NCI-H748 treated with DMSO at 0.1 percent for 48 hours (cell line): ENCODE measurements around the gene SIM2.

Experiments used
- DNase-seq: peaks from one replicate; lab custom pipeline; 2025; lab: John Stamatoyannopoulos, UW

SIM2 gene

GRCh38 chr21:36735201-36735515 is 36.2 kb downstream of the SIM2 start:
- no peak for DNase-seq

GRCh38 chr21:36735724-36736320 is 36.9 kb downstream of the SIM2 start:
- DNase-seq, result no peak

DNA sequence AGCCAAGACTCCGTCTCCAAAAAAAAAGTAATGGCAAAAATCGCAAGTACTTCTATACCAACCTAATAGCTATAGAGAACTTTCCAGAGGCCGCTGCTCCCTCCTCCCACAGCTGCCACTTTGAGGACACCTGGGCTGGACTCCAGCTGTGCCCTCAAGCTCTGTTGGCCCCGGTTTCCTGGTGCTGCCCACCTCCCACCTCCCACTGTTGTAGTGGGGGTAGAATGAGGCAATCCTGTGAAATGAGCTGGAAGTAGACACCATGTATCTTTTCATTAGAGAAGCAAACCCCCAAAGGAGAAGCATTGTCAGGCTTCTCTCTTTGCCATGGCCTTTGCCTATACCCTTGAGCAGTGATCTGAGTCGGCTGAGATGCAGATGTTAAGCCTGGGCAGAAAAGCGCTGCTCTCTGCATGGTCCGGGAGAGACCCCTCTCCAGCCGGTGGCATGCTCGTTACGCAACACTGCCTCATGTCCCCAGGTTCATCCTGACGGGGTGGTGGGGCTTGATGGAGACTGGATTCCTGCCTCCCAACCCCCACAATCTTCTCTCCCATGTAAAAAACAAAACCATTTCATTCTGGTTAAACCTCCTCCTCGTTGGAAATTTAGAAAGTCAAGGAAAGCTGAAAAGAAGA is 39.7 kb downstream of the SIM2 start:
- no peak for DNase-seq

DNA sequence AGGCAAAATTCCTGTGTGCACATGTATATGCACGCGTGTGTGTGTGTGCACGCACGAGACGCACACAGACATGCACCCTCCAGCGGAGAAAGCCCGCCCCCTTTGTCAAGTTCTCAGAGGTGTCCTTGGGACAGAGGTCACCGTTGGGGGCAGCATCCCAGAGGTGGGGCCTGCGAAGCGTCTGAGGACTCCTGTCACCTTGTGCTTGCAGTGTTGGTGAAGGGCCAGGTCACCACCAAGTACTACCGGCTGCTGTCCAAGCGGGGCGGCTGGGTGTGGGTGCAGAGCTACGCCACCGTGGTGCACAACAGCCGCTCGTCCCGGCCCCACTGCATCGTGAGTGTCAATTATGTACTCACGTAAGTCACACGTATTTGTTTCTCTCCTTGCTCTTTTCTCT is 42.6 kb downstream of the SIM2 start:
- no peak for DNase-seq

DNA sequence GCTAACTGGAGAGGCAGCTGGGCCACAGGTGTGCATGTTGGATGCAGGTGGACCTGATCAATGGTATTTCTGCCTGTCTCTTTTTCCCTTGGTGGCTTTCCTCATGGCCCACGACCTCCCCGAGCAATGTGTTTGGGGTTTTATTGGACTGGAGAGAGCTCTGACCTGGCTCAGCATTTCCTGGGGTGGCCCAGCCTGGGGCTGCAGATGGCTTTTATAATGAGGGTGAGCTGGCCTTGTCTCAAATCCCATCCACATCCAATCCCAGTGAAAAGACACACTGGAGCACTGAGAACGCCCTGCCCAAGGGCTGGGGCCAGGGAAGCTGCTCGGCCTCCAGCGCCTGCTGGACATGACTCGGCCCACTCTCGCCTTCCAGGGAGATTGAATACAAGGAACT is 44.1 kb downstream of the SIM2 start:
- DNase-seq, result no peak

GRCh38 chr21:36743446-36743845 is 44.5 kb downstream of the SIM2 start:
- no peak for DNase-seq

GRCh38 chr21:36744190-36744559 is 45.3 kb downstream of the SIM2 start:
- DNase-seq, result no peak

- no peak for DNase-seq
Measured at GRCh38 chr21:36744560-36745231, 45.8 kb downstream of the SIM2 start.

DNA sequence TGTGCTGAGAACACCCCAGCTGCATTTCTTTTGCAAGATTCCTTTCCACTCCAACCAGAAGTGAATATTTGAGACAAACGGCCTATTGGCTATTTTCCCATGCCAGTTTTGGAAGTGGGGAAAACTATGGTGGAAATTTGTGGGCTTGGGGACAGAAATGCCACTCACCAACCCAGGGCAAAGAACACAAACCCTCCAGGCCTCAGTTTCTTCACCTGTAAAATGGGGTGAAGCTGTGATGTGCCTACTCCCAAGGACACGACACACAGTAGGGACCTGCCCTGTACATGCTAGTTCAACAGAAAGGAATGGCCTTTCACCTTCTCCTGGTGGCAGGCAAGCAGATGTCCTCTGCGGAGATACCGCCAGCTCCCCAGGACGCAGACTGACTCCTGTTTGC is 46.5 kb downstream of the SIM2 start:
- no peak for DNase-seq

- no peak for DNase-seq
Measured at GRCh38 chr21:36747041-36747814, 48.3 kb downstream of the SIM2 start.

- DNase-seq, result peak; percentile 29
Measured at GRCh38 chr21:36747815-36748383, 49.0 kb downstream of the SIM2 start.

GRCh38 chr21:36749935-36750575 is 51.1 kb downstream of the SIM2 start:
- DNase-seq, result no peak

DNA sequence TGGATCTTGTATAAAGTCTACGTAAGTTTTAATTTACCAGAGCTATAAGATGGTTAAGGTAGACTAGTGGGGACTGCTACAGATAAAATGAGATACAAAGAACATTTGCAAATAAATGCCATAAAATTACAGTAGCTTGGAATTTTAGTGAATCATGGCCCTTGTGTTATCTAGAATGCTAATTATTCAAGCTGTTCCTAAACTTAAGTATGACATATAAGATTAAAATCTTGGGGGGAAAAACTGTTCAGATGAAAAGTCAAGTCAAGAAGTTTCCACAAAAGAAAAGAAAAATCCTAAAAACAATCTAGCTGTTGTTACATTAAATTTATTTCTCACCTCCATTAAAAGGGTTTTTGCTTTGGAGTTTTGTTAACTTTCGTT is 51.7 kb downstream of the SIM2 start:
- no peak for DNase-seq

DNA sequence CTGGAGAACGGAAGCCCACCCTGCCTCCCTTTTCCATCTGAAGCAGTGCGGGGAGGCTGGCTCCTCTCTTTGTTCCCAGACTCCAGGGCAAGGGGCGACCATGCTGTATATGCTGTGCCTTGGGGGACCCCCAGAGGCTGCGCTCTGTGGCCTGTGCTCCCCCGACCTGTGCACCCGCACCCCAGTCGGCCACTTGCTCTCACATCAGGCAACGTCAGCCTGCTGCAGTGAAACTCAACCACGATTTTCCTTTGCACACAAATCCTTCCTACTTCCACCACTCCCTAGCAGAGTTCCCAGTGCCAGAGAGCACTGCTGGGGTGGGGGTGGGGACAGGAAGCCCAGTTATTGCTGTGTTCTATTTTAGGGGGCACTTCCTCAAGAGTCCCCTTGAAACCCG is 52.5 kb downstream of the SIM2 start:
- no peak for DNase-seq

GRCh38 chr21:36753556-36753955 is 54.6 kb downstream of the SIM2 start:
- DNase-seq, result no peak

- no peak for DNase-seq
Measured at GRCh38 chr21:36754241-36754898, 55.5 kb downstream of the SIM2 start.

GRCh38 chr21:36756527-36756926 is 57.6 kb downstream of the SIM2 start:
- no peak for DNase-seq

- DNase-seq, result no peak
Measured at GRCh38 chr21:36757196-36757595, 58.3 kb downstream of the SIM2 start.

DNA sequence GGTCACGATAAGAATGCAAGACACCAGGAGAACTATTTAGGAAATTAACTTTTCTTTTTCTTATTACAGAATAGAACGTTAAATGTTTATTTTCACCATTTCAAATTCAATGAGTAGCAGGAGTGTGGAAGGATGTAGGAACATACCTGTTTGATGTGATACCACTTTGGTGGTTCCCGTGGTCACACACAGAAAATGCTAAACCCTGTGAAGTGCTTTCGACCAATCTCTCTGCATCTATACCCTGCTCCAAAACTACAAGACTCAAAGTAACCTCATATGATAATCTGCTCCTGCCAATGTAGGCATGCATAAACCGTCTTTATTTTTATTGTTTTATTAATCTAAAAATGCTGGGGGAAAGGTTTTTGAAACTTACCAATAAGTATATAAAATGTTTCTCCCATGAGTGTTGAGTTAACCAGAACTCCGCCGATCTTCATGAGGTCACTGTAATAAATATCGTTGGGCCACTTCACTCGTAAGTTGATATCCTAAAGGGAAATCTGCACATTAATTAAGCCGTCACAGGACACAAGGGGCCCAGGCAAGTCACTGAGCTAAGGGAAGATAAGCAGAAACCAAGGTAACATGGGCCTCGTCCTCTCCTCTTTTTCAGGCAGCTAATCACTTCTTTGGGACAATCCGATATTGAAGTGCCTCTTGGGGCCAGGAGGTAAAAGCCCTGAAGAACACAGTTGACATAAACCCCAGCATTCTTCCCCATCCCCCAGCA is 60.6 kb downstream of the SIM2 start:
- DNase-seq, result no peak

- DNase-seq, result no peak
Measured at GRCh38 chr21:36761685-36762084, 62.8 kb downstream of the SIM2 start.

- DNase-seq, result no peak
Measured at GRCh38 chr21:36762642-36763041, 63.7 kb downstream of the SIM2 start.
